K562 (cell line): ENCODE results near the gene ANKRD34A. TPM values are rescaled to one million over a fixed set of nuclear protein-coding genes. Genes with fewer than 3 reads are reported as not detected.

Experiments
- ATAC-seq: fragments of 200-7000 bp; cut with Tn5 transposase; 3 replicates; pipeline ENCODE4 v1.9.1; 2020; ENCODE audit warnings: moderate library complexity
- BruUV-seq: library from RNA; stranded (reverse); fragments of 400-500 nt; replicated peaks from 2 replicates; lab custom pipeline; 2021; lab: Mats Ljungman, UMichigan
- CTCF ChIA-PET: fragments of 300-600 bp; formaldehyde crosslinking; extraction: SDS; loops from one replicate; lab custom pipeline; 2021; ENCODE audit warnings: low intra/inter-chr PET ratio; lab: Yijun Ruan, JAX
- POLR2A ChIA-PET: fragments of 300-600, 350-650 bp; sonication (Branson Sonifier 250); formaldehyde crosslinking; extraction: SDS; loops from one replicate; lab custom pipeline; 2021; ENCODE audit warnings: antibody characterized with exemption, inconsistent platforms; lab: Yijun Ruan, JAX
- DNase-seq, 4 experiments: peaks; one replicate each; pipeline versions ENCODE4 v3.0.0 to v3.0.0-alpha.2; 2011 to 2018; ENCODE audit warnings: low spot score in 3 of 4, mixed read lengths in 3 of 4; ENCODE audit errors: extremely low read depth in 1 of 4
- FAIRE-seq: peaks from 2 replicates; lab custom pipeline; 2011; peaks lifted over from hg19 to GRCh38; lab: Jason Lieb, UNC
- H2AFZ ChIP-seq: 2 replicates; pipeline ENCODE4 v1.6.0; 2011; ENCODE audit warnings: low read depth, low read length, control low read depth, inconsistent platforms
- H3K27ac ChIP-seq: fragments of 200-600 bp; 3 replicates; pipeline ENCODE4 v1.8.0; 2011; ENCODE audit warnings: low read depth, mild to moderate bottlenecking, control low read depth, inconsistent platforms, low read length, moderate library complexity, mixed read lengths; ENCODE audit errors: extremely low read depth
- H3K27me3 ChIP-seq, 2 experiments: fragments of 300-600 bp in 1 of 2; 2 replicates in 1 of 2; 3 replicates in 1 of 2; pipeline versions ENCODE4 v1.6.0 to v1.8.0; 2011; ENCODE audit warnings: inconsistent platforms in 2 of 2, low read length in 2 of 2, mild to moderate bottlenecking in 1 of 2, mixed read lengths in 1 of 2, moderate library complexity in 1 of 2; ENCODE audit not compliant: control insufficient read depth in 2 of 2, insufficient read depth in 2 of 2
- H3K36me3 ChIP-seq: fragments of 300-600 bp; 3 replicates; pipeline ENCODE4 v1.8.0; 2011; ENCODE audit warnings: mild to moderate bottlenecking, low read length, inconsistent platforms; ENCODE audit not compliant: control insufficient read depth, insufficient read depth
- H3K4me1 ChIP-seq, 2 experiments: fragments of 200-600 bp in 1 of 2; replicated peaks in 1 of 2; 2 replicates in 1 of 2; 3 replicates in 1 of 2; pipeline versions ENCODE4 v1.5.1 to v1.8.0; 2011; ENCODE audit warnings: inconsistent platforms in 2 of 2, low read length in 2 of 2, mild to moderate bottlenecking in 1 of 2, mixed read lengths in 1 of 2, moderate library complexity in 1 of 2; ENCODE audit not compliant: control insufficient read depth in 2 of 2, insufficient read depth in 2 of 2
- H3K4me2 ChIP-seq: 2 replicates; pipeline ENCODE4 v1.6.1; 2011; ENCODE audit warnings: low read length, control low read depth, inconsistent platforms, mixed read lengths; ENCODE audit not compliant: insufficient read depth
- H3K4me3 ChIP-seq: fragments of 200-600 bp; sonication (generic), shearing (Covaris generic); 2 replicates; pipeline ENCODE4 v1.5.1; 2016; ENCODE audit warnings: control low read depth, inconsistent platforms
- H3K79me2 ChIP-seq: fragments of 200-600 bp; 3 replicates; pipeline ENCODE4 v1.8.0; 2011; ENCODE audit warnings: low read length, inconsistent platforms; ENCODE audit not compliant: control insufficient read depth, insufficient read depth
- H3K9ac ChIP-seq, 2 experiments: 2 replicates each; pipeline versions ENCODE4 v1.6.0 to v1.6.1; 2011; ENCODE audit warnings: low read depth in 2 of 2, low read length in 2 of 2, control low read depth in 1 of 2, inconsistent platforms in 1 of 2, mild to moderate bottlenecking in 1 of 2, mixed read lengths in 1 of 2; ENCODE audit not compliant: insufficient read depth in 1 of 2
- H3K9me1 ChIP-seq: one replicate; pipeline ENCODE4 v1.6.0; 2011; ENCODE audit warnings: inconsistent platforms, mild to moderate bottlenecking, low read length, moderate library complexity; ENCODE audit not compliant: control insufficient read depth, insufficient read depth
- H3K9me3 ChIP-seq: replicated peaks from 2 replicates; pipeline ENCODE4 v1.5.1; 2011; ENCODE audit warnings: low read depth, low read length, inconsistent platforms; ENCODE audit not compliant: control insufficient read depth, insufficient read depth
- H4K20me1 ChIP-seq: replicated peaks from 2 replicates; pipeline ENCODE4 v1.6.1; 2011; ENCODE audit warnings: low read length, inconsistent platforms, mixed read lengths; ENCODE audit not compliant: control insufficient read depth, insufficient read depth
- ATF7 ChIP-seq: fragments of 450-650 bp; IDR thresholded peaks from 2 replicates; pipeline ENCODE4 v1.7.1; 2014; ENCODE audit warnings: mild to moderate bottlenecking, moderate library complexity
- FOXJ2 ChIP-seq: fragments of 200-800 bp; sonication (Bioruptor generic); IDR thresholded peaks from 2 replicates; pipeline ENCODE4 v1.6.1; 2016; ENCODE audit warnings: missing genetic modification characterization, missing compliant biosample characterization
- NR2C1 ChIP-seq, 2 experiments: fragments of 450-650 bp; IDR thresholded peaks; 2 replicates each; pipeline ENCODE4 v1.6.1; 2017; ENCODE audit warnings: mild to moderate bottlenecking in 2 of 2, antibody characterized with exemption in 1 of 2, inconsistent platforms in 1 of 2, missing compliant biosample characterization in 1 of 2, missing genetic modification characterization in 1 of 2
- PHF21A ChIP-seq: fragments of 450-650 bp; IDR thresholded peaks from 2 replicates; pipeline ENCODE4 v1.6.1; 2017; ENCODE audit warnings: low read depth, borderline replicate concordance
- PHF8 ChIP-seq: fragments of 200-600 bp; sonication (generic); IDR thresholded peaks from 2 replicates; pipeline ENCODE4 v1.6.1; 2012; ENCODE audit warnings: mixed run types, mild to moderate bottlenecking, inconsistent platforms, low read length, moderate library complexity, borderline replicate concordance
- TBP ChIP-seq: optimal IDR thresholded peaks from 2 replicates; pipeline ENCODE3; 2011; ENCODE audit warnings: low read depth, low read length, improper control_type of control experiment
- YBX1 ChIP-seq: fragments of 450-650 bp; IDR thresholded peaks from 2 replicates; pipeline ENCODE4 v1.7.1; 2016; ENCODE audit warnings: mild to moderate bottlenecking
- ZNF212 ChIP-seq: fragments of 450-650 bp; formaldehyde crosslinking; IDR thresholded peaks from 2 replicates; pipeline ENCODE4 v1.4.0; 2020; ENCODE audit warnings: mild to moderate bottlenecking
- ZNF3 ChIP-seq: fragments of 250-450 bp; sonication (Bioruptor Pico); IDR thresholded peaks from 2 replicates; pipeline ENCODE4 v1.5.0; 2021; ENCODE audit warnings: mild to moderate bottlenecking, moderate library complexity
- ZNF316 ChIP-seq: fragments of 450-650 bp; IDR thresholded peaks from 2 replicates; pipeline ENCODE4 v1.6.1; 2016
- ZNF766 ChIP-seq: fragments of 200-800 bp; sonication (Bioruptor generic); conservative IDR thresholded peaks from 2 replicates; pipeline ENCODE4 v1.6.1; 2016; ENCODE audit warnings: missing genetic modification characterization, missing compliant biosample characterization
- WGBS: fragments of 100-300 bp; shearing (Covaris generic); methylation state at CpG from one replicate; pipeline ENCODE4 v1.1.6; 2016; ENCODE audit warnings: low coverage, mixed read lengths; ENCODE audit not compliant: insufficient coverage; ENCODE audit errors: missing lambda C conversion rate; 5-methylcytosine and 5-hydroxymethylcytosine counted together
- in situ Hi-C: fragments of 300-500 bp; cut with MboI; formaldehyde crosslinking; loops from 4 replicates; pipeline ENCODE4 v1.15.0; 2018; ENCODE audit warnings: inconsistent platforms, mixed read lengths
- intact Hi-C: fragments of 100-400 bp; cut with micrococcal nuclease; formaldehyde crosslinking; loops from 2 replicates; pipeline ENCODE4 v1.14.2; 2022
- polyA plus RNA-seq, 8 experiments: library from polyadenylated mRNA; depleted of rRNA in 4 of 8; stranded (reverse) in 5 of 8; unstranded in 3 of 8; fragments of >200 nt; fragmentation: Nextera tagmentation in 2 of 8; fragmentation: Illumina TruSeq in 1 of 8; extraction: Ambion mirVana in 2 of 8; extraction: Trizol in 1 of 8; gene quantifications; 2 replicates each; pipeline versions ENCODE4 v1.2.1 to v1.2.3, GENCODE V29; 2011 to 2014; ENCODE audit warnings: inconsistent platforms in 1 of 8, missing spikeins in 1 of 8
- total RNA-seq, 7 experiments: library from RNA; depleted of rRNA in 6 of 7; stranded (reverse); fragments of >200 nt in 6 of 7; fragmentation: Illumina TruSeq in 2 of 7; extraction: Trizol in 2 of 7; gene quantifications; 2 replicates each; pipeline versions ENCODE4 v1.2.1 to v1.2.3, GENCODE V29; 2011 to 2021; ENCODE audit warnings: low replicate concordance in 1 of 7
- TF ChIP-seq, protein P1 (sequence below): sonication (generic); formaldehyde crosslinking; IDR thresholded peaks from 2 replicates; pipeline ENCODE4 v1.4.0; 2020; ENCODE audit warnings: mild to moderate bottlenecking, missing genetic modification reagents
- TF ChIP-seq, protein P2 (sequence below): fragments of 450-650 bp; formaldehyde crosslinking; IDR thresholded peaks from 2 replicates; pipeline ENCODE4 v1.4.0; 2020; ENCODE audit warnings: mild to moderate bottlenecking, moderate library complexity
- TF ChIP-seq, protein P3 (sequence below): IDR thresholded peaks from 2 replicates; pipeline ENCODE4 v1.6.1; 2014; ENCODE audit warnings: antibody characterized with exemption

The ANKRD34A gene
- total and polyA plus RNA-seq, 9 of the 15 experiments (the other 6 are each of a cell fraction or from before 2014, with no cell fraction given), result 0.06 to 1.6 (median 0.43) TPM

DNA sequence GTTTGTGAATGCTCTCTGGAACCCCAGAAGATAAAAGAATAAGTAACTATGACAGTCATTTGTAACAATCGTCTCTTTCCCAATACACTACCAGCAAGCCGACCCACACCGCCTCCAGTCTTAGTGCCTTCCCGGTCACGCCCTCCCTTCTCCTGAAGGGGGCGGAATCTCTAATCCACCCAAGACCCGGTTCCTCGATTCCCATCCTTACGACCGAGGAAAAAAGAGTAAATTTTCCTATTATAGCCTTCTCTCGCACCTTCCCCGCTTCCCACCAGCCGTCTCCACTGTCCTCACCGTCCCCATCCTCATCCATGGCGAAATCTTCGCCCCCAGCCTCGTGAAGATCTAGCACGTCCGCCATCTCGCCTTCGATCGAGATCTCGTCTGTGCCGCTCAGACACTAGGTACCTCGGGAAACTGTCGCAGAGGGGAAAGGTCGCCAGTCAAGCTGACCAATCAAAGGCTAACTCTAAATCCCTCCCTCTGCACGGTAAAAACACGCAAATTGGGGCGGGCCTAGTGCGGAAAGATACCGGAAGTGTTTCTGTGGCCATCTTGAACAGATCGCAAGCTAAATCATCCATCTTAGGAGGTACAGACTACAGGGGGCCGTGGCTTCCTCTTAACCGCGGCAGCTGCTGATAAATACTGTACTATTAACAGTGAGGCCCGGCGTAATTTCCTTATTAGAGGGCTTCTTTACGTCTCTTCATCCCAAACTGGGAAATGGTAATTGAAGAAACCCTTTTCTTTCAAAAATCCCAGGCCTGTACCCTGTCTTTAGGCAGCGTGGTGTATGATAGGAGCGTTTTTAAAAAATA is 37.1 kb downstream of the ANKRD34A start, which contains the start of gene RBM8A:
Gene RBM8A (minus strand): TSS at position 422 of the 824 bp plus-strand sequence. CDS start 58 bp downstream, at position 364.
- in situ Hi-C loops, result no loop called here
- no TSS peak for BruUV-seq
- TF ChIP-seq FOXJ2 (tag), result peak; percentile 59
- TF ChIP-seq ZNF766, result 0 out of 2 replicates have a peak, but pooled peaks have one; percentile 73
- 0 out of 2 replicates have a peak, but pooled peaks have one; percentile 34 for TF ChIP-seq PHF21A
- peak; percentile 90 for TF ChIP-seq TBP
- no peak for TF ChIP-seq ZNF3 (CRISPR knock-in tag)
- no peak for TF ChIP-seq YBX1
- TF ChIP-seq ZNF316, result 0 out of 2 replicates have a peak, but pooled peaks have one; percentile 22
- TF ChIP-seq, protein P1, sequence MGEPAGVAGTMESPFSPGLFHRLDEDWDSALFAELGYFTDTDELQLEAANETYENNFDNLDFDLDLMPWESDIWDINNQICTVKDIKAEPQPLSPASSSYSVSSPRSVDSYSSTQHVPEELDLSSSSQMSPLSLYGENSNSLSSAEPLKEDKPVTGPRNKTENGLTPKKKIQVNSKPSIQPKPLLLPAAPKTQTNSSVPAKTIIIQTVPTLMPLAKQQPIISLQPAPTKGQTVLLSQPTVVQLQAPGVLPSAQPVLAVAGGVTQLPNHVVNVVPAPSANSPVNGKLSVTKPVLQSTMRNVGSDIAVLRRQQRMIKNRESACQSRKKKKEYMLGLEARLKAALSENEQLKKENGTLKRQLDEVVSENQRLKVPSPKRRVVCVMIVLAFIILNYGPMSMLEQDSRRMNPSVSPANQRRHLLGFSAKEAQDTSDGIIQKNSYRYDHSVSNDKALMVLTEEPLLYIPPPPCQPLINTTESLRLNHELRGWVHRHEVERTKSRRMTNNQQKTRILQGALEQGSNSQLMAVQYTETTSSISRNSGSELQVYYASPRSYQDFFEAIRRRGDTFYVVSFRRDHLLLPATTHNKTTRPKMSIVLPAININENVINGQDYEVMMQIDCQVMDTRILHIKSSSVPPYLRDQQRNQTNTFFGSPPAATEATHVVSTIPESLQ (CRISPR knock-in tag), result peak; percentile 83; the same call in 1 of the 2 replicates
- TF ChIP-seq, protein P2, sequence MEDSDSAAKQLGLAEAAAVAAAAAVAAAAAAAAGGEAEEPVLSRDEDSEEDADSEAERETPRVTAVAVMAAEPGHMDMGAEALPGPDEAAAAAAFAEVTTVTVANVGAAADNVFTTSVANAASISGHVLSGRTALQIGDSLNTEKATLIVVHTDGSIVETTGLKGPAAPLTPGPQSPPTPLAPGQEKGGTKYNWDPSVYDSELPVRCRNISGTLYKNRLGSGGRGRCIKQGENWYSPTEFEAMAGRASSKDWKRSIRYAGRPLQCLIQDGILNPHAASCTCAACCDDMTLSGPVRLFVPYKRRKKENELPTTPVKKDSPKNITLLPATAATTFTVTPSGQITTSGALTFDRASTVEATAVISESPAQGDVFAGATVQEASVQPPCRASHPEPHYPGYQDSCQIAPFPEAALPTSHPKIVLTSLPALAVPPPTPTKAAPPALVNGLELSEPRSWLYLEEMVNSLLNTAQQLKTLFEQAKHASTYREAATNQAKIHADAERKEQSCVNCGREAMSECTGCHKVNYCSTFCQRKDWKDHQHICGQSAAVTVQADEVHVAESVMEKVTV (CRISPR knock-in tag), result peak; percentile 28; the same call in 1 of the 2 replicates
- TF ChIP-seq NR2C1 (IDR thresholded peaks at IDR 0.05), result peak; percentile 99
- peak; percentile 99 for TF ChIP-seq NR2C1 (tag; IDR thresholded peaks at IDR 0.05)
- TF ChIP-seq ZNF212, result no peak
- TF ChIP-seq PHF8, result peak; percentile 98
- TF ChIP-seq ATF7, result peak; percentile 79
- TF ChIP-seq, protein P3, sequence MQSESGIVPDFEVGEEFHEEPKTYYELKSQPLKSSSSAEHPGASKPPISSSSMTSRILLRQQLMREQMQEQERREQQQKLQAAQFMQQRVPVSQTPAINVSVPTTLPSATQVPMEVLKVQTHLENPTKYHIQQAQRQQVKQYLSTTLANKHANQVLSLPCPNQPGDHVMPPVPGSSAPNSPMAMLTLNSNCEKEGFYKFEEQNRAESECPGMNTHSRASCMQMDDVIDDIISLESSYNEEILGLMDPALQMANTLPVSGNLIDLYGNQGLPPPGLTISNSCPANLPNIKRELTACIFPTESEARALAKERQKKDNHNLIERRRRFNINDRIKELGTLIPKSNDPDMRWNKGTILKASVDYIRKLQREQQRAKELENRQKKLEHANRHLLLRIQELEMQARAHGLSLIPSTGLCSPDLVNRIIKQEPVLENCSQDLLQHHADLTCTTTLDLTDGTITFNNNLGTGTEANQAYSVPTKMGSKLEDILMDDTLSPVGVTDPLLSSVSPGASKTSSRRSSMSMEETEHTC, result no peak

More for the DNA sequence above, 37.1 kb downstream of the ANKRD34A start, which contains the start of gene RBM8A:
- peaks cover 26% of the 10 kb centered on the region for H3K36me3 ChIP-seq
- peak within 1 kb of the TSS; percentile 96 for H3K27ac ChIP-seq
- 0 out of 2 replicates have a peak, but pooled peaks cover 3% of the 10 kb centered on the region for H4K20me1 ChIP-seq
- H3K9me1 ChIP-seq, result no peaks in the 10 kb centered on the region
- no peaks in the 10 kb centered on the region for H3K9me3 ChIP-seq
- H3K27me3 ChIP-seq, result no peaks in the 10 kb centered on the region
- peak; percentile 97 for ATAC-seq
- peak; percentile 96 for FAIRE-seq
- peak within 1 kb of the TSS; percentile 94 for H3K4me2 ChIP-seq
- intact Hi-C loops, result no loop called here
- H3K79me2 ChIP-seq, result peaks cover 22% of the 10 kb centered on the region
- peak within 1 kb of the TSS; percentile 91 to 96 for H3K9ac ChIP-seq
- ChIA-PET CTCF (no interaction called here), POLR2A (interaction anchor here (0.6 to 2.1 kb wide), 36 partner anchors 8 to 124 kb away, joined by 3 to 18 read pairs (median 4); partner anchors contain the start of genes ANKRD34A, ANKRD35, HJV and LIX1L)
- peak; percentile 81 to 98 (median 90) for DNase-seq
- peak within 1 kb of the TSS; percentile 70 for H3K4me3 ChIP-seq
- H3K4me1 ChIP-seq, result peaks cover 10 to 12% of the 10 kb centered on the region in 2 experiments; a peak in 4 of 5 replicates
- under 1% methylated on average over 41 of the region's 41 CpGs for WGBS
- H2AFZ ChIP-seq, result peak within 1 kb of the TSS; percentile 84
